PC-3 (cell line): Measurements from ENCODE around the gene TMEM131. TPM values are rescaled to one million over a fixed set of nuclear protein-coding genes. Genes with fewer than 3 reads are reported as not detected.
"Not testable (repeated sequence)": the region's sequence is repeated elsewhere in the genome, so short reads cannot be mapped to it uniquely, and the experiment has no call there.

ENCODE experiments used
- ATAC-seq: fragments of 200-7000 bp; cut with Tn5 transposase; 2 replicates; pipeline ENCODE4 v1.9.1; 2020; ENCODE audit warnings: mild to moderate bottlenecking, moderate library complexity
- BruUV-seq: library from RNA; stranded (reverse); fragments of 400-500 nt; replicated peaks from 2 replicates; lab custom pipeline; 2021; lab: Mats Ljungman, UMichigan
- CTCF ChIA-PET: fragments of 300-600 bp; sonication (Branson Sonifier 250); formaldehyde crosslinking; loops from one replicate; lab custom pipeline; 2022; ENCODE audit warnings: antibody characterized with exemption; lab: Charles Lee
- POLR2A ChIA-PET: fragments of 300-600 bp; sonication (Branson Sonifier 250); formaldehyde crosslinking; loops from one replicate; lab custom pipeline; 2022; ENCODE audit warnings: antibody characterized with exemption; ENCODE audit not compliant: unreplicated experiment; lab: Charles Lee
- DNase-seq: peaks from one replicate; pipeline ENCODE4 v3.0.0-alpha.2; 2015
- H2AFZ ChIP-seq: fragments of 300-600 bp; sonication (generic); 2 replicates; pipeline ENCODE4 v1.6.0; 2016; ENCODE audit warnings: antibody characterized with exemption, low read length
- H3F3A ChIP-seq: fragments of 300-600 bp; sonication (generic); one replicate; pipeline ENCODE4 v1.6.0; 2017; ENCODE audit warnings: antibody characterized with exemption, low read length, control low read depth, mild to moderate bottlenecking; ENCODE audit not compliant: unreplicated experiment
- H3K27ac ChIP-seq: fragments of 300-600 bp; sonication (generic); 2 replicates; pipeline ENCODE4 v1.5.1; 2016; ENCODE audit warnings: mild to moderate bottlenecking, low read length
- H3K27me3 ChIP-seq: fragments of 300-600 bp; sonication (generic); 2 replicates; pipeline ENCODE4 v1.6.1; 2016; ENCODE audit warnings: low read length, mixed read lengths
- H3K36me3 ChIP-seq: fragments of 300-600 bp; sonication (generic); 2 replicates; pipeline ENCODE4 v1.6.1; 2016; ENCODE audit warnings: low read depth, mixed run types, low read length, mixed read lengths
- H3K4me1 ChIP-seq: fragments of 300-600 bp; sonication (generic); 2 replicates; pipeline ENCODE4 v1.5.1; 2016; ENCODE audit warnings: low read length; ENCODE audit not compliant: insufficient read depth
- H3K4me2 ChIP-seq: fragments of 300-600 bp; sonication (generic); 2 replicates; pipeline ENCODE4 v1.6.0; 2016; ENCODE audit warnings: low read length
- H3K4me3 ChIP-seq: fragments of 300-600 bp; sonication (generic); 2 replicates; pipeline ENCODE4 v1.5.1; 2016; ENCODE audit warnings: mild to moderate bottlenecking, low read length, mixed read lengths
- H3K79me2 ChIP-seq: fragments of 300-600 bp; sonication (generic); 2 replicates; pipeline ENCODE4 v1.6.1; 2017; ENCODE audit warnings: low read length, mixed read lengths
- H3K9ac ChIP-seq: fragments of 300-600 bp; sonication (generic); 2 replicates; pipeline ENCODE4 v1.6.0; 2016; ENCODE audit warnings: mild to moderate bottlenecking, low read length
- H3K9me2 ChIP-seq: fragments of 300-600 bp; sonication (generic); replicated peaks from 2 replicates; pipeline ENCODE4 v1.6.1; 2016; ENCODE audit warnings: mixed run types, low read length, mixed read lengths
- H3K9me3 ChIP-seq: fragments of 300-600 bp; sonication (generic); 2 replicates; pipeline ENCODE4 v1.6.1; 2016; ENCODE audit warnings: low read length, mixed read lengths
- H4K20me1 ChIP-seq: fragments of 300-600 bp; sonication (generic); 2 replicates; pipeline ENCODE4 v1.6.1; 2016; ENCODE audit warnings: low read length, mixed read lengths
- CTCF ChIP-seq: fragments of 300-600 bp; sonication (generic); conservative IDR thresholded peaks from 2 replicates; pipeline ENCODE4 v1.5.1; 2017; ENCODE audit warnings: antibody characterized with exemption, low read depth, mild to moderate bottlenecking, low read length
- EZH2 ChIP-seq: fragments of 300-600 bp; sonication (generic); IDR thresholded peaks from one replicate; pipeline ENCODE4 v1.6.1; 2017; ENCODE audit warnings: antibody characterized with exemption, mild to moderate bottlenecking, low read length; ENCODE audit not compliant: unreplicated experiment
- EZH2phosphoT487 ChIP-seq: fragments of 300-600 bp; sonication (generic); IDR thresholded peaks from 2 replicates; pipeline ENCODE4 v1.6.1; 2018; ENCODE audit warnings: mild to moderate bottlenecking, antibody characterized with exemption, low read length, borderline replicate concordance
- intact Hi-C: fragments of 100-400 bp; cut with micrococcal nuclease; formaldehyde crosslinking; loops from 2 replicates; pipeline ENCODE4 v1.9.0; 2023
- total RNA-seq: library from RNA; depleted of rRNA; stranded (reverse); fragments of >200 nt; gene quantifications from 2 replicates; pipeline ENCODE4 v1.2.3, GENCODE V29; 2014

Gene TMEM131
- total RNA-seq, 1 experiment from 2014 or later = 21.1 TPM

- CTCF ChIA-PET = no interaction called here
- no peak for TF ChIP-seq EZH2
- TF ChIP-seq CTCF = no peak
- no peak for TF ChIP-seq EZH2phosphoT487
- H3K9me2 ChIP-seq = no peaks in the 10 kb centered on the region
- BruUV-seq = no TSS peak
- H3K27ac ChIP-seq = no peak overlapping the region
- H3K27me3 ChIP-seq = no peaks in the 10 kb centered on the region
- H3K4me1 ChIP-seq = no peaks in the 10 kb centered on the region
- no peak overlapping the region for H2AFZ ChIP-seq
- peaks cover 20% of the 10 kb centered on the region; the same call in 1 of the 2 replicates for H3K36me3 ChIP-seq
- no peak overlapping the region for H3K4me3 ChIP-seq
- H4K20me1 ChIP-seq = no peaks in the 10 kb centered on the region
- H3F3A ChIP-seq = no peaks in the 10 kb centered on the region
- H3K4me2 ChIP-seq = no peak overlapping the region
- intact Hi-C loops = no loop called here
- DNase-seq (no peak), ATAC-seq (no peak)
- H3K9me3 ChIP-seq = no peaks in the 10 kb centered on the region
- no peak overlapping the region for H3K9ac ChIP-seq
- peaks cover 13% of the 10 kb centered on the region for H3K79me2 ChIP-seq
- POLR2A ChIA-PET = no interaction called here
These were observed 155.6 kb downstream of the TMEM131 start for GRCh38 chr2:97840198-97840597.

GRCh38 chr2:97834610-97835009, 161.1 kb downstream of the TMEM131 start:
- no peaks in the 10 kb centered on the region for H3K79me2 ChIP-seq
- no TSS peak for BruUV-seq
- ATAC-seq (no peak), DNase-seq (no peak)
- ChIA-PET CTCF (no interaction called here), POLR2A (no interaction called here)
- no peak overlapping the region for H3K9ac ChIP-seq
- no peaks in the 10 kb centered on the region for H3F3A ChIP-seq
- no peaks in the 10 kb centered on the region for H3K27me3 ChIP-seq
- no peaks in the 10 kb centered on the region for H3K9me3 ChIP-seq
- no peak for TF ChIP-seq EZH2
- TF ChIP-seq CTCF = no peak
- no peak for TF ChIP-seq EZH2phosphoT487
- H2AFZ ChIP-seq = no peak overlapping the region
- peaks cover 21% of the 10 kb centered on the region for H3K36me3 ChIP-seq
- H3K27ac ChIP-seq = no peak overlapping the region
- no peaks in the 10 kb centered on the region for H3K4me1 ChIP-seq
- no peak overlapping the region for H3K4me3 ChIP-seq
- no peaks in the 10 kb centered on the region for H3K9me2 ChIP-seq
- intact Hi-C loops = no loop called here
- no peaks in the 10 kb centered on the region for H4K20me1 ChIP-seq
- no peak overlapping the region for H3K4me2 ChIP-seq

GRCh38 chr2:97831121-97831520, 164.6 kb downstream of the TMEM131 start:
- Histone ChIP-seq H2AFZ (no peak overlapping the region), H3K9me2 (no peaks in the 10 kb centered on the region), H3K9me3 (no peaks in the 10 kb centered on the region), H4K20me1 (no peaks in the 10 kb centered on the region), H3K27ac (no peak overlapping the region), H3K79me2 (no peaks in the 10 kb centered on the region), H3K27me3 (no peaks in the 10 kb centered on the region), H3K4me1 (no peaks in the 10 kb centered on the region), H3K4me2 (no peak overlapping the region), H3K9ac (no peak overlapping the region), H3K36me3 (peaks cover 22% of the 10 kb centered on the region), H3K4me3 (no peak overlapping the region), H3F3A (no peaks in the 10 kb centered on the region)
- no TSS peak for BruUV-seq
- TF ChIP-seq EZH2phosphoT487 (no peak), CTCF (no peak), EZH2 (no peak)
- ATAC-seq (no peak), DNase-seq (no peak)
- intact Hi-C loops = no loop called here
- POLR2A ChIA-PET = no interaction called here
- CTCF ChIA-PET = no interaction called here

GRCh38 chr2:97829255-97829654, 166.5 kb downstream of the TMEM131 start:
- POLR2A ChIA-PET, H4K20me1 ChIP-seq, DNase-seq, H2AFZ ChIP-seq, CTCF ChIA-PET, H3K27me3 ChIP-seq, ATAC-seq, H3K9ac ChIP-seq, H3K4me1 ChIP-seq, H3K9me2 ChIP-seq, H3K79me2 ChIP-seq, intact Hi-C loops, BruUV-seq, H3K4me3 ChIP-seq, H3K9me3 ChIP-seq, H3K4me2 ChIP-seq, H3F3A ChIP-seq, H3K27ac ChIP-seq: not testable (repeated sequence)
- H3K36me3 ChIP-seq = peaks cover 16% of the 10 kb centered on the region
